H1 (cell line): ENCODE results near the gene FBXW8. TPM values are rescaled to one million over a fixed set of nuclear protein-coding genes. Genes with fewer than 3 reads are reported as not detected.

Source experiments
- CTCF ChIA-PET: fragments of 300-600 bp; sonication (Branson Sonifier 250); formaldehyde crosslinking; loops from one replicate; lab custom pipeline; 2021; ENCODE audit not compliant: partially characterized antibody; lab: Charles Lee
- POLR2A ChIA-PET: fragments of 300-600 bp; sonication (Branson Sonifier 250); formaldehyde crosslinking; loops from one replicate; lab custom pipeline; 2021; ENCODE audit warnings: inconsistent platforms; ENCODE audit not compliant: partially characterized antibody; lab: Charles Lee
- DNase-seq, 2 experiments: peaks; one replicate each; pipeline versions ENCODE4 v3.0.0 to v3.0.0-alpha.2; 2010 to 2022; ENCODE audit warnings: low spot score in 2 of 2, low read depth in 1 of 2, mixed read lengths in 1 of 2
- FAIRE-seq: peaks from 2 replicates; lab custom pipeline; 2011; peaks lifted over from hg19 to GRCh38; lab: Jason Lieb, UNC
- H2AFZ ChIP-seq: 2 replicates; pipeline ENCODE4 v1.8.1; 2012; ENCODE audit warnings: low read length, inconsistent platforms
- H2AK5ac ChIP-seq: 2 replicates; pipeline ENCODE4 v1.6.1; 2013; ENCODE audit warnings: low read depth, low read length
- H2BK120ac ChIP-seq: replicated peaks from 2 replicates; pipeline ENCODE3; 2013; ENCODE audit warnings: low read depth, low read length, inconsistent platforms
- H2BK12ac ChIP-seq: 2 replicates; pipeline ENCODE4 v1.6.1; 2013; ENCODE audit warnings: low read depth, low read length
- H2BK15ac ChIP-seq: 2 replicates; pipeline ENCODE4 v1.6.1; 2013; ENCODE audit warnings: low read length
- H2BK20ac ChIP-seq: 2 replicates; pipeline ENCODE4 v1.6.1; 2013; ENCODE audit warnings: low read length
- H2BK5ac ChIP-seq: 2 replicates; pipeline ENCODE4 v1.6.1; 2013; ENCODE audit warnings: low read depth, low read length
- H3K14ac ChIP-seq: 2 replicates; pipeline ENCODE4 v1.6.1; 2013; ENCODE audit warnings: inconsistent platforms; ENCODE audit not compliant: insufficient read length
- H3K18ac ChIP-seq: 2 replicates; pipeline ENCODE4 v1.6.1; 2013; ENCODE audit warnings: low read length; ENCODE audit errors: extremely low read depth
- H3K23ac ChIP-seq: 2 replicates; pipeline ENCODE4 v1.6.1; 2013; ENCODE audit warnings: inconsistent platforms; ENCODE audit not compliant: insufficient read length
- H3K23me2 ChIP-seq: 2 replicates; pipeline ENCODE4 v1.6.1; 2013; ENCODE audit warnings: low read depth, low read length
- H3K27ac ChIP-seq: 2 replicates; pipeline ENCODE4 v1.6.1; 2011; ENCODE audit warnings: low read depth, low read length, inconsistent platforms
- H3K27me3 ChIP-seq, 4 experiments: replicated peaks in 1 of 4; 1 replicate in 1 of 4; 2 replicates in 3 of 4; pipeline versions ENCODE4 v1.6.1 to v1.8.1; 2011 to 2013; ENCODE audit warnings: low read length in 3 of 4, mild to moderate bottlenecking in 3 of 4, inconsistent platforms in 2 of 4, mixed read lengths in 2 of 4, moderate library complexity in 1 of 4; ENCODE audit not compliant: control insufficient read depth in 3 of 4, insufficient read depth in 3 of 4; ENCODE audit errors: extremely low read depth in 1 of 4
- H3K36me3 ChIP-seq, 4 experiments: 2 replicates each; pipeline versions ENCODE4 v1.6.1 to v1.8.1; 2011 to 2013; ENCODE audit warnings: mild to moderate bottlenecking in 4 of 4, low read length in 3 of 4, moderate library complexity in 2 of 4, control low read depth in 1 of 4, inconsistent platforms in 1 of 4; ENCODE audit not compliant: insufficient read depth in 4 of 4, control insufficient read depth in 2 of 4
- H3K4ac ChIP-seq: replicated peaks from 2 replicates; pipeline ENCODE3; 2013; ENCODE audit warnings: low read length, low read depth, mixed read lengths, inconsistent platforms; ENCODE audit not compliant: insufficient read length
- H3K4me1 ChIP-seq, 4 experiments: replicated peaks in 1 of 4; 1 replicate in 1 of 4; 2 replicates in 3 of 4; pipeline versions ENCODE4 v1.6.1 to v1.8.1; 2011 to 2013; ENCODE audit warnings: low read length in 3 of 4, inconsistent platforms in 2 of 4, mixed read lengths in 1 of 4; ENCODE audit not compliant: insufficient read depth in 4 of 4, control insufficient read depth in 3 of 4
- H3K4me2 ChIP-seq, 2 experiments: 2 replicates each; pipeline versions ENCODE4 v1.6.1 to v1.8.1; 2011 to 2013; ENCODE audit warnings: low read depth in 2 of 2, low read length in 2 of 2, control low read depth in 1 of 2, inconsistent platforms in 1 of 2, mild to moderate bottlenecking in 1 of 2; ENCODE audit not compliant: insufficient read depth in 1 of 2
- H3K4me3 ChIP-seq, 4 experiments: fragments of 200-600, 300-600 bp in 1 of 4; sonication (generic), shearing (Covaris generic), sonication (Bioruptor Twin) in 1 of 4; 2 replicates each; pipeline versions ENCODE4 v1.5.1 to v1.8.1; 2011 to 2016; ENCODE audit warnings: low read length in 4 of 4, low read depth in 3 of 4, control low read depth in 2 of 4, inconsistent platforms in 2 of 4, mild to moderate bottlenecking in 2 of 4, mixed read lengths in 1 of 4, moderate library complexity in 1 of 4; ENCODE audit not compliant: insufficient read depth in 2 of 4; ENCODE audit errors: extremely low read depth in 1 of 4
- H3K56ac ChIP-seq: replicated peaks from 2 replicates; pipeline ENCODE3; 2013; ENCODE audit warnings: low read depth, mild to moderate bottlenecking, mixed read lengths, low read length, inconsistent platforms; ENCODE audit not compliant: insufficient read length
- H3K79me1 ChIP-seq: 2 replicates; pipeline ENCODE4 v1.6.1; 2013; ENCODE audit warnings: low read depth, low read length, control low read depth
- H3K79me2 ChIP-seq, 2 experiments: 2 replicates each; pipeline versions ENCODE4 v1.6.1 to v1.8.1; 2012 to 2013; ENCODE audit warnings: low read length in 2 of 2, mild to moderate bottlenecking in 2 of 2, inconsistent platforms in 1 of 2; ENCODE audit not compliant: insufficient read depth in 2 of 2, control insufficient read depth in 1 of 2
- H3K9ac ChIP-seq, 4 experiments: replicated peaks in 1 of 4; 1 replicate in 1 of 4; 2 replicates in 3 of 4; pipeline versions ENCODE4 v1.6.1 to v1.8.1; 2011 to 2013; ENCODE audit warnings: low read depth in 3 of 4, low read length in 3 of 4, control low read depth in 2 of 4, mild to moderate bottlenecking in 2 of 4, moderate library complexity in 2 of 4, inconsistent platforms in 1 of 4; ENCODE audit errors: extremely low read depth in 1 of 4
- H3K9me3 ChIP-seq, 2 experiments: 2 replicates each; pipeline versions ENCODE4 v1.6.1 to v1.8.1; 2012 to 2013; ENCODE audit warnings: mild to moderate bottlenecking in 2 of 2, moderate library complexity in 2 of 2, control low read depth in 1 of 2, inconsistent platforms in 1 of 2, low read depth in 1 of 2, low read length in 1 of 2, mixed read lengths in 1 of 2; ENCODE audit not compliant: insufficient read depth in 2 of 2
- H4K20me1 ChIP-seq, 2 experiments: replicated peaks in 1 of 2; 2 replicates each; pipeline versions ENCODE3 to v1.8.1; 2011 to 2013; ENCODE audit warnings: inconsistent platforms in 2 of 2, low read length in 2 of 2, mild to moderate bottlenecking in 1 of 2; ENCODE audit not compliant: insufficient read depth in 2 of 2, control insufficient read depth in 1 of 2
- H4K5ac ChIP-seq: 2 replicates; pipeline ENCODE4 v1.6.1; 2013; ENCODE audit warnings: low read length, low read depth, mixed read lengths, inconsistent platforms; ENCODE audit not compliant: insufficient read length
- H4K8ac ChIP-seq: 2 replicates; pipeline ENCODE4 v1.8.0; 2013; ENCODE audit warnings: mild to moderate bottlenecking, moderate library complexity, low read length, inconsistent platforms; ENCODE audit not compliant: insufficient read depth; ENCODE audit errors: extremely low read depth
- H4K91ac ChIP-seq: replicated peaks from 2 replicates; pipeline ENCODE3; 2013; ENCODE audit warnings: low read length, mixed read lengths, inconsistent platforms; ENCODE audit not compliant: insufficient read length
- BCL11A ChIP-seq, 2 experiments: IDR thresholded peaks; one replicate each; pipeline ENCODE4 v1.6.1; 2011; ENCODE audit warnings: low read depth in 2 of 2, low read length in 2 of 2, mild to moderate bottlenecking in 2 of 2
- CHD2 ChIP-seq: IDR thresholded peaks from 2 replicates; pipeline ENCODE4 v1.6.1; 2012; ENCODE audit warnings: low read length, improper control_type of control experiment
- FOSL1 ChIP-seq: IDR thresholded peaks from 2 replicates; pipeline ENCODE4 v1.6.1; 2011; ENCODE audit warnings: mild to moderate bottlenecking, low read depth, low read length, moderate library complexity; ENCODE audit not compliant: insufficient read depth
- POLR2A ChIP-seq, 2 experiments: IDR thresholded peaks; 1 replicate in 1 of 2; 2 replicates in 1 of 2; pipeline ENCODE4 v1.6.1; 2011; ENCODE audit warnings: low read depth in 2 of 2, low read length in 2 of 2, mild to moderate bottlenecking in 2 of 2; ENCODE audit errors: control extremely low read depth in 1 of 2
- SIRT6 ChIP-seq: IDR thresholded peaks from one replicate; pipeline ENCODE4 v1.7.1; 2012; ENCODE audit warnings: low read length, inconsistent platforms
- TAF7 ChIP-seq: optimal IDR thresholded peaks from 2 replicates; pipeline ENCODE3; 2011; ENCODE audit warnings: low read depth, mild to moderate bottlenecking, inconsistent platforms, low read length, moderate library complexity, borderline replicate concordance
- TCF12 ChIP-seq: IDR thresholded peaks from 2 replicates; pipeline ENCODE4 v1.6.1; 2011; ENCODE audit warnings: low read depth, mild to moderate bottlenecking, low read length
- WGBS, 2 experiments: shearing (Covaris generic) in 1 of 2; methylation state at CpG; one replicate each; pipeline versions ENCODE4 v1.1.6 to v1.1.7; 2013 to 2015; ENCODE audit warnings: low lambda C conversion rate in 2 of 2, mixed read lengths in 2 of 2, inconsistent platforms in 1 of 2, low coverage in 1 of 2, missing lambda C conversion rate in 1 of 2; ENCODE audit not compliant: insufficient replicate concordance in 2 of 2, insufficient coverage in 1 of 2, insufficient read length in 1 of 2; ENCODE audit errors: extremely low coverage in 1 of 2, missing lambda C conversion rate in 1 of 2; 5-methylcytosine and 5-hydroxymethylcytosine counted together
- polyA plus RNA-seq, 7 experiments: library from polyadenylated mRNA; depleted of rRNA in 3 of 7; stranded (reverse) in 5 of 7; unstranded in 2 of 7; fragments of >200 nt in 5 of 7; fragments of 200-250 nt in 2 of 7; gene quantifications; 1 replicate in 5 of 7; 2 replicates in 1 of 7; 4 replicates in 1 of 7; pipeline versions ENCODE4 v1.2.1 to v1.2.3, GENCODE V29; 2011 to 2013; ENCODE audit warnings: missing spikeins in 2 of 7, mixed read lengths in 2 of 7
- total RNA-seq: library from RNA; stranded (reverse); fragmentation: NEBNext Ultra II Directional; extraction: Animal tissue kit (Norgen Biotek cat#: 25700); gene quantifications from 2 replicates; pipeline ENCODE4 v1.2.1, GENCODE V29; 2021
- TF ChIP-seq, protein P1 (sequence below): IDR thresholded peaks from 2 replicates; pipeline ENCODE4 v1.6.1; 2012; ENCODE audit warnings: inconsistent platforms
- TF ChIP-seq, protein P2 (sequence below): IDR thresholded peaks from 2 replicates; pipeline ENCODE4 v1.6.1; 2011; ENCODE audit warnings: low read length, improper control_type of control experiment
- TF ChIP-seq, protein P3 (sequence below): IDR thresholded peaks from 2 replicates; pipeline ENCODE4 v1.6.1; 2011; ENCODE audit warnings: low read depth, mild to moderate bottlenecking, low read length; ENCODE audit not compliant: insufficient read depth
- TF ChIP-seq, protein P4 (sequence below): IDR thresholded peaks from 2 replicates; pipeline ENCODE4 v1.6.1; 2012; ENCODE audit warnings: low read length, inconsistent platforms

FBXW8 gene
- total and polyA plus RNA-seq, 2 of the 8 experiments (the other 6 are each of a cell fraction or from before 2014, with no cell fraction given): 15.8 to 16.0 TPM

DNA sequence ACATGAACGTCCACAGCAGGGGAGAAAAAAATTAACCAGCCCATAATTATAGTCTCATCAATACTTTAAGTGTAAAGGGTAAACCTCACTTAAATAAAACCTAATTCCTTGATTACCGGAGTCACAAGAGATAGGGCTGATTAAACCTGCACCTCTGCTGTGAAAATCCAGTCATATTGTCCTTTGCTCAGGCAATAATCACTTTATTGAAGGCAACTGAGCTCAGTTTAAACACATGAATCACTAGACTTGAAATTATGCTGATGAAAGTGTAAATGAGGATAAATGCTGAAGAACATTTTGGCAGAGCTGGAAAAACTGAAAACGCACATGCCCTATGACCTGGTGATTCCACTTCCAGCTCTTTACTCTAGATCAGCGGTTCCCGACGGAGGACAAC, 22.9 kb upstream of the FBXW8 start:
- Histone ChIP-seq H3K27ac (no peak overlapping the region), H2AFZ (no peak overlapping the region), H3K36me3 (no peaks in the 10 kb centered on the region), H3K9ac (no peak overlapping the region), H4K5ac (no peak overlapping the region), H2AK5ac (no peak overlapping the region), H3K14ac (no peak overlapping the region), H3K9me3 (no peaks in the 10 kb centered on the region; a peak in 1 of 4 replicates), H4K8ac (no peak overlapping the region), H3K79me2 (no peaks in the 10 kb centered on the region), H2BK5ac (no peak overlapping the region), H3K23ac (no peak overlapping the region), H2BK20ac (no peak overlapping the region), H3K23me2 (no peaks in the 10 kb centered on the region), H3K18ac (no peak overlapping the region), H4K91ac (no peak overlapping the region), H3K4ac (no peak overlapping the region), H3K79me1 (no peaks in the 10 kb centered on the region), H3K56ac (no peak overlapping the region), H4K20me1 (no peaks in the 10 kb centered on the region), H3K4me3 (no peak overlapping the region), H2BK120ac (no peak overlapping the region), H2BK15ac (no peak overlapping the region), H3K27me3 (peaks cover 0 to 7% (median 5%) of the 10 kb centered on the region in 4 experiments; a peak in 6 of 7 replicates), H2BK12ac (no peak overlapping the region), H3K4me2 (no peak overlapping the region), H3K4me1 (no peaks in the 10 kb centered on the region)
- ChIA-PET POLR2A (no interaction called here), CTCF (no interaction called here)
- FAIRE-seq (no peak), DNase-seq (no peak)
- 94% methylated on average over 6 of the region's 6 CpGs; no CpG with 5 or more reads in 1 of the 2 experiments for WGBS, 2 experiments
- TF ChIP-seq BCL11A (IDR thresholded peaks at IDR 0.05; ENCODE audit: low read depth in 2 of 2, low read length in 2 of 2) (no peak), SIRT6 (no peak), CHD2 (no peak), TCF12 (no peak), POLR2A (IDR thresholded peaks at IDR 0.05; ENCODE audit: control extremely low read depth in 1 of 2, low read depth in 2 of 2, low read length in 2 of 2) (no peak), FOSL1 (no peak), TAF7 (no peak)
- TF ChIP-seq, protein P1, sequence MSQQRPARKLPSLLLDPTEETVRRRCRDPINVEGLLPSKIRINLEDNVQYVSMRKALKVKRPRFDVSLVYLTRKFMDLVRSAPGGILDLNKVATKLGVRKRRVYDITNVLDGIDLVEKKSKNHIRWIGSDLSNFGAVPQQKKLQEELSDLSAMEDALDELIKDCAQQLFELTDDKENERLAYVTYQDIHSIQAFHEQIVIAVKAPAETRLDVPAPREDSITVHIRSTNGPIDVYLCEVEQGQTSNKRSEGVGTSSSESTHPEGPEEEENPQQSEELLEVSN: no peak
- TF ChIP-seq, protein P2, sequence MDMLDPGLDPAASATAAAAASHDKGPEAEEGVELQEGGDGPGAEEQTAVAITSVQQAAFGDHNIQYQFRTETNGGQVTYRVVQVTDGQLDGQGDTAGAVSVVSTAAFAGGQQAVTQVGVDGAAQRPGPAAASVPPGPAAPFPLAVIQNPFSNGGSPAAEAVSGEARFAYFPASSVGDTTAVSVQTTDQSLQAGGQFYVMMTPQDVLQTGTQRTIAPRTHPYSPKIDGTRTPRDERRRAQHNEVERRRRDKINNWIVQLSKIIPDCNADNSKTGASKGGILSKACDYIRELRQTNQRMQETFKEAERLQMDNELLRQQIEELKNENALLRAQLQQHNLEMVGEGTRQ: no peak
- TF ChIP-seq, protein P3, sequence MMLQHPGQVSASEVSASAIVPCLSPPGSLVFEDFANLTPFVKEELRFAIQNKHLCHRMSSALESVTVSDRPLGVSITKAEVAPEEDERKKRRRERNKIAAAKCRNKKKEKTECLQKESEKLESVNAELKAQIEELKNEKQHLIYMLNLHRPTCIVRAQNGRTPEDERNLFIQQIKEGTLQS: no peak
- TF ChIP-seq, protein P4, sequence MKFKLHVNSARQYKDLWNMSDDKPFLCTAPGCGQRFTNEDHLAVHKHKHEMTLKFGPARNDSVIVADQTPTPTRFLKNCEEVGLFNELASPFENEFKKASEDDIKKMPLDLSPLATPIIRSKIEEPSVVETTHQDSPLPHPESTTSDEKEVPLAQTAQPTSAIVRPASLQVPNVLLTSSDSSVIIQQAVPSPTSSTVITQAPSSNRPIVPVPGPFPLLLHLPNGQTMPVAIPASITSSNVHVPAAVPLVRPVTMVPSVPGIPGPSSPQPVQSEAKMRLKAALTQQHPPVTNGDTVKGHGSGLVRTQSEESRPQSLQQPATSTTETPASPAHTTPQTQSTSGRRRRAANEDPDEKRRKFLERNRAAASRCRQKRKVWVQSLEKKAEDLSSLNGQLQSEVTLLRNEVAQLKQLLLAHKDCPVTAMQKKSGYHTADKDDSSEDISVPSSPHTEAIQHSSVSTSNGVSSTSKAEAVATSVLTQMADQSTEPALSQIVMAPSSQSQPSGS: no peak
